Measurements from ENCODE around the gene SLC15A2. TPM values are rescaled to one million over a fixed set of nuclear protein-coding genes. Genes with fewer than 3 reads are reported as not detected.

SLC15A2 gene
- total RNA-seq, 4 donors from 2014 or later = 1.3 to 3.7 (median 2.1) TPM

- TF ChIP-seq CTCF (IDR thresholded peaks at IDR 0.05; ENCODE audit: low read depth) = no peak
Measured at GRCh38 chr3:121871430-121871829, 22.8 kb upstream of the SLC15A2 start.

- TF ChIP-seq CTCF (IDR thresholded peaks at IDR 0.05; ENCODE audit: low read depth) = no peak
Measured at GRCh38 chr3:121878411-121878810, 15.8 kb upstream of the SLC15A2 start.

- no peak for TF ChIP-seq CTCF (IDR thresholded peaks at IDR 0.05; ENCODE audit: low read depth)
Measured at GRCh38 chr3:121883507-121883906, 10.7 kb upstream of the SLC15A2 start.

GRCh38 chr3:121885386-121885785 is 8.8 kb upstream of the SLC15A2 start:
- TF ChIP-seq CTCF (IDR thresholded peaks at IDR 0.05; ENCODE audit: low read depth) = no peak

- TF ChIP-seq CTCF (IDR thresholded peaks at IDR 0.05; ENCODE audit: low read depth) = no peak
Measured at GRCh38 chr3:121895121-121895520, 920 bp downstream of the SLC15A2 start.

GRCh38 chr3:121895736-121896135 is 1.5 kb downstream of the SLC15A2 start:
- no peak for TF ChIP-seq CTCF (IDR thresholded peaks at IDR 0.05; ENCODE audit: low read depth)

- TF ChIP-seq CTCF (IDR thresholded peaks at IDR 0.05; ENCODE audit: low read depth) = no peak
Measured at GRCh38 chr3:121896823-121897222, 2.6 kb downstream of the SLC15A2 start.

Measured in subcutaneous adipose tissue (tissue), 4 donors.